HEK293T (cell line): ENCODE measurements around the gene MLN.

Experiments
- BHLHE40 ChIP-seq: fragments of 450-650 bp; IDR thresholded peaks from 2 replicates; pipeline ENCODE4 v1.6.1; 2016; ENCODE audit warnings: mild to moderate bottlenecking, moderate library complexity, borderline replicate concordance
- ELF4 ChIP-seq: fragments of 450-650 bp; IDR thresholded peaks from 2 replicates; pipeline ENCODE4 v1.6.1; 2017; ENCODE audit warnings: antibody characterized with exemption
- FOXA1 ChIP-seq: fragments of 450-650 bp; IDR thresholded peaks from 2 replicates; pipeline ENCODE4 v1.6.1; 2016; ENCODE audit warnings: mild to moderate bottlenecking
- FOXK2 ChIP-seq: fragments of 450-650 bp; IDR thresholded peaks from 2 replicates; pipeline ENCODE4 v1.6.1; 2016; ENCODE audit warnings: mild to moderate bottlenecking
- FOXM1 ChIP-seq: fragments of 450-650 bp; IDR thresholded peaks from 2 replicates; pipeline ENCODE4 v1.6.1; 2017; ENCODE audit warnings: mild to moderate bottlenecking, borderline replicate concordance
- LEF1 ChIP-seq: fragments of 450-650 bp; IDR thresholded peaks from 2 replicates; pipeline ENCODE4 v1.6.1; 2017; ENCODE audit warnings: mild to moderate bottlenecking, borderline replicate concordance
- SP1 ChIP-seq: fragments of 450-650 bp; IDR thresholded peaks from 2 replicates; pipeline ENCODE4 v1.6.1; 2017
- SUZ12 ChIP-seq: fragments of 450-650 bp; IDR thresholded peaks from 2 replicates; pipeline ENCODE4 v1.6.1; 2016; ENCODE audit warnings: mild to moderate bottlenecking
- ZNF384 ChIP-seq: fragments of 450-650 bp; IDR thresholded peaks from 2 replicates; pipeline ENCODE4 v1.6.1; 2016

- TF ChIP-seq ZNF384 (no peak), FOXM1 (no peak), SP1 (no peak), SUZ12 (no peak), LEF1 (no peak), FOXA1 (no peak), ELF4 (no peak), FOXK2 (no peak), BHLHE40 (no peak)
Measured at GRCh38 chr6:33826537-33826936, 22.7 kb upstream of the MLN start.
